LNCAP (cell line): Measurements from ENCODE around the gene ASGR2.

ENCODE experiments used
- CTCF ChIP-seq: fragments of 450-650 bp; IDR thresholded peaks from 2 replicates; pipeline ENCODE4 v1.5.1; 2017; ENCODE audit warnings: mild to moderate bottlenecking

Gene ASGR2

DNA sequence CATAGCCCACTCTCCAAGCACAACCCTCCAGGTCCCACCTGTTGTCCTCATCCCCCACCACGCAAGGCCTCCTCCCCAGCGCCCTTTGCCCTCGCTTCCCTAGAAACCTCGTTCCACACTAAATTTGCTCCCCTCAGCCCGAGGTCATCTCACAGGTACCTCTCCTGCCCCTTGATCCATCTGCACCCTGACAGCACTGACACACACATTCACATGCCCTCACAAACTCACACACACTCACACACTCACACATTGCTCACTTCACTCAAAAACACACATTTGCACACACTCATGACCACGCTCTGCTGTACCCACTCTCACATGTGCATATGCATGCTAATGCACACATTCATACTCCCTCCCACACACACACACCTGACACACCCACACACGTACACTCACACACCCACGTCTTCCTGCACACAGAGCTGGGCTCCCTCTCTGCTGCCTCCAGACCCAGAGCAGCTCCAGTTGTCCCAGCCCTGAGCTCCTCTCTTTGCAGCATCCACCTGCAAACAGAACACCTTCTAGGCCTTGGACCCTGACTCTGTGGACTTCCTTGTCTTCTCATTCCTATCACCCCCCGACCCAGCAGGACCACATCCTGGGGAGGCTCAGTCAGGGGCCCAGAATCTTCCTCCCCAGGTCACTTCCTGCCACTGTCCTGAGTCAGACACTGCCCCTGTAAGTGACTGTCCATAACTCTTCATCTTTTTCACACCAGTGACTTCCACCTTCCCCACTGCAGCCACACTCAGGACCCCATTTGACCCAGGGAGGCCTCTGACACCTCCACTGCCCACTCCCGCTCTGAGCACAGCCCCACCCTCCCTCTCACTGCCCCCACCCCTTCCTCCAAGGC, 4.9 kb downstream of the ASGR2 start:
- TF ChIP-seq CTCF = no peak

- no peak for TF ChIP-seq CTCF
Observed at GRCh38 chr17:7108981-7109380, 5.6 kb downstream of the ASGR2 start.

DNA sequence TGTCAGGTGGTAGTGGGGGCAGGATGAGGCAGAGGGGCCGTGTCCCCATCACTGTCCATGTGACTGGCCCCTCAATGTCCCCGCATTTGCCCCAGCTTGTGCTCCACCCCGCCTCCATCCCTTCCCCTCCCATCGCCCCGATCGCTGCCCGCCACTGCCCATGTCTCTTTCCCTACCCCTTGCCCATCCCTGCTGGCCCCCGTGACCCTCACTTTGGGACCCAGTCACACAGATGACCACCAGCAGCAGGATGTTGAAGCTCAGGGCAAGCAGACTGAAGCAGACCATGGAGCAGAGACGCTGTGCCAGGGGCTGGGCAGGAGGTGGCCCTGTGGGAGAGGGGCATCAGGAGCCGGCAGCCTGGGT, 6.1 kb downstream of the ASGR2 start:
- no peak for TF ChIP-seq CTCF

- TF ChIP-seq CTCF = no peak
Observed at GRCh38 chr17:7107795-7108559, 6.6 kb downstream of the ASGR2 start.

DNA sequence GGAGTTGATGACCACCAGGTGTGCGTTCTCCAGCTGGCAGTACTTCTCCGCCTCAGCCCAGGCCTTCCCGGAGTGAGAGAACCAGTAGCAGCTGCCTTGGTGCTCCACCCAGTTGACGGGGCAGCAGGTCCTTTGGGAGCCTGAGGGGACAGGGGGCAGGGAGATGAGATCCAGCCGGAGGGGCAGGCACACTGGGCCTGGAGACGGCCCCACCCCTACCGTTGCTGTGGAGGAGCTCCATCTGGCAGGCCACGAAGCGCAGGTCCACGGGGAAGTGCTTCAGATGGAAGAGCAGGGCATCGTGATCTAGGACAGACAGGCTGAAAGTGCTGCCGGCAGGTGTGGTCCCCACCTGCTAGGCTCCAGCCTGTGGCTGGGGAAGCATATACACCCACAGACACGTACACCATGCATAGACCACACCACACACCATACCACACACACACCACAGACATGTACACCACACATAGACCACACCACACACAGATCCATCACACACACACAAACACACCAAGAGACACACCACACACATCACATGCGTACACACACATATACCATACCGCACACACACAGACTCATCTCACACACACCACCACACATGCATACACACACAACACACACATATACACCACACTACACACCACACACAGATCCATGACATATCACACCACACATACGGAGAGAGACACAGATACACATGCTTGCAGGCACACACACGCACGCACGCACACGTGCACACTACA, 7.4 kb downstream of the ASGR2 start:
- no peak for TF ChIP-seq CTCF

DNA sequence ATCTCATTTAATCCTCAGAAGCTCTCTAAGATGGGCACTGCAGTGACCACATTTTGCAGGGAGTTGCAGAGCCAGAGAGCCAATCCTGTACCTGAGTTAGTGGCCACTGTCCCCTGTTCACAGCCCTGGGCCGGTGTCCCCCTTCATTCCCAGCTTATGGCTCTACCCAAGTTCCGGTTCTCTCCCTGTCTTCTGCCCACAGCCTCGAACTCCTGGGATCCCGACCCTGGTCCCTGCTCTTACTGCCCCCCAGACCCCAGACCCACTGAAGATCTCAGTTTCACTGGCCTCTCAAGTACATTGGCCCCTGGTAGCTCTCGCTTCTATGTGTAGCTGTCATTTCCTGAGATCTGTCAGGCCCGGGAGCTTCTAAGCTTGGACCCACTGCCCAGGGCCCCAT, 12.2 kb downstream of the ASGR2 start:
- no peak for TF ChIP-seq CTCF

DNA sequence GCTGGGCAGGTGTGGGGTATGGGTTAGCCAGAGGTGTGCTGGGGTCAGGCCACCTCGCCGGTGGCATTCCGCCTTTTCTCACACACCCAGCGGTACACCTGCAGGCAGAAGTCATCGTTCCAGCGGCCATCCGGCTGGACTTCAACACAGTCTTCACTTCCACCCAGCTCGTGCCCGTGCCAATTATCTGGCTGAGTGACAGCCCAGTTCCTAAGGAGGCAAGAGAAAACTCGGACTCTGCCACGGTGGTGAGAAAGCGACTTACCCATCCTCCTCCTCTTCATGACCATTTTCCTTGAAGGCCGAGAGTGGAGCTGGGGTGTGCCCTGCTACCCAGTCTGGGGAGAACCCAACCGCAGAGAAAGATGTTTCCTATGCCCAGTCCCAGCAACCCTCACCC, 13.1 kb downstream of the ASGR2 start:
- TF ChIP-seq CTCF = no peak
